PC-3 (cell line): ENCODE results near the gene CDS1. TPM values are rescaled to one million over a fixed set of nuclear protein-coding genes. Genes with fewer than 3 reads are reported as not detected.
"Not testable (repeated sequence)": the region's sequence is repeated elsewhere in the genome, so short reads cannot be mapped to it uniquely, and the experiment has no call there.

Experiments
- ATAC-seq: fragments of 200-7000 bp; cut with Tn5 transposase; 2 replicates; pipeline ENCODE4 v1.9.1; 2020; ENCODE audit warnings: mild to moderate bottlenecking, moderate library complexity
- BruUV-seq: library from RNA; stranded (reverse); fragments of 400-500 nt; replicated peaks from 2 replicates; lab custom pipeline; 2021; lab: Mats Ljungman, UMichigan
- CTCF ChIA-PET: fragments of 300-600 bp; sonication (Branson Sonifier 250); formaldehyde crosslinking; loops from one replicate; lab custom pipeline; 2022; ENCODE audit warnings: antibody characterized with exemption; lab: Charles Lee
- POLR2A ChIA-PET: fragments of 300-600 bp; sonication (Branson Sonifier 250); formaldehyde crosslinking; loops from one replicate; lab custom pipeline; 2022; ENCODE audit warnings: antibody characterized with exemption; ENCODE audit not compliant: unreplicated experiment; lab: Charles Lee
- DNase-seq: peaks from one replicate; pipeline ENCODE4 v3.0.0-alpha.2; 2015
- H2AFZ ChIP-seq: fragments of 300-600 bp; sonication (generic); 2 replicates; pipeline ENCODE4 v1.6.0; 2016; ENCODE audit warnings: antibody characterized with exemption, low read length
- H3F3A ChIP-seq: fragments of 300-600 bp; sonication (generic); one replicate; pipeline ENCODE4 v1.6.0; 2017; ENCODE audit warnings: antibody characterized with exemption, low read length, control low read depth, mild to moderate bottlenecking; ENCODE audit not compliant: unreplicated experiment
- H3K27ac ChIP-seq: fragments of 300-600 bp; sonication (generic); 2 replicates; pipeline ENCODE4 v1.5.1; 2016; ENCODE audit warnings: mild to moderate bottlenecking, low read length
- H3K27me3 ChIP-seq: fragments of 300-600 bp; sonication (generic); 2 replicates; pipeline ENCODE4 v1.6.1; 2016; ENCODE audit warnings: low read length, mixed read lengths
- H3K36me3 ChIP-seq: fragments of 300-600 bp; sonication (generic); 2 replicates; pipeline ENCODE4 v1.6.1; 2016; ENCODE audit warnings: low read depth, mixed run types, low read length, mixed read lengths
- H3K4me1 ChIP-seq: fragments of 300-600 bp; sonication (generic); 2 replicates; pipeline ENCODE4 v1.5.1; 2016; ENCODE audit warnings: low read length; ENCODE audit not compliant: insufficient read depth
- H3K4me2 ChIP-seq: fragments of 300-600 bp; sonication (generic); 2 replicates; pipeline ENCODE4 v1.6.0; 2016; ENCODE audit warnings: low read length
- H3K4me3 ChIP-seq: fragments of 300-600 bp; sonication (generic); 2 replicates; pipeline ENCODE4 v1.5.1; 2016; ENCODE audit warnings: mild to moderate bottlenecking, low read length, mixed read lengths
- H3K79me2 ChIP-seq: fragments of 300-600 bp; sonication (generic); 2 replicates; pipeline ENCODE4 v1.6.1; 2017; ENCODE audit warnings: low read length, mixed read lengths
- H3K9ac ChIP-seq: fragments of 300-600 bp; sonication (generic); 2 replicates; pipeline ENCODE4 v1.6.0; 2016; ENCODE audit warnings: mild to moderate bottlenecking, low read length
- H3K9me2 ChIP-seq: fragments of 300-600 bp; sonication (generic); replicated peaks from 2 replicates; pipeline ENCODE4 v1.6.1; 2016; ENCODE audit warnings: mixed run types, low read length, mixed read lengths
- H3K9me3 ChIP-seq: fragments of 300-600 bp; sonication (generic); 2 replicates; pipeline ENCODE4 v1.6.1; 2016; ENCODE audit warnings: low read length, mixed read lengths
- H4K20me1 ChIP-seq: fragments of 300-600 bp; sonication (generic); 2 replicates; pipeline ENCODE4 v1.6.1; 2016; ENCODE audit warnings: low read length, mixed read lengths
- EZH2 ChIP-seq: fragments of 300-600 bp; sonication (generic); IDR thresholded peaks from one replicate; pipeline ENCODE4 v1.6.1; 2017; ENCODE audit warnings: antibody characterized with exemption, mild to moderate bottlenecking, low read length; ENCODE audit not compliant: unreplicated experiment
- EZH2phosphoT487 ChIP-seq: fragments of 300-600 bp; sonication (generic); IDR thresholded peaks from 2 replicates; pipeline ENCODE4 v1.6.1; 2018; ENCODE audit warnings: mild to moderate bottlenecking, antibody characterized with exemption, low read length, borderline replicate concordance
- intact Hi-C: fragments of 100-400 bp; cut with micrococcal nuclease; formaldehyde crosslinking; loops from 2 replicates; pipeline ENCODE4 v1.9.0; 2023
- total RNA-seq: library from RNA; depleted of rRNA; stranded (reverse); fragments of >200 nt; gene quantifications from 2 replicates; pipeline ENCODE4 v1.2.3, GENCODE V29; 2014
- TF ChIP-seq, protein P1 (sequence below): fragments of 300-600 bp; sonication (generic); conservative IDR thresholded peaks from 2 replicates; pipeline ENCODE4 v1.5.1; 2017; ENCODE audit warnings: antibody characterized with exemption, low read depth, mild to moderate bottlenecking, low read length

The CDS1 gene
- total RNA-seq, 1 experiment from 2014 or later: 10.4 TPM

DNA sequence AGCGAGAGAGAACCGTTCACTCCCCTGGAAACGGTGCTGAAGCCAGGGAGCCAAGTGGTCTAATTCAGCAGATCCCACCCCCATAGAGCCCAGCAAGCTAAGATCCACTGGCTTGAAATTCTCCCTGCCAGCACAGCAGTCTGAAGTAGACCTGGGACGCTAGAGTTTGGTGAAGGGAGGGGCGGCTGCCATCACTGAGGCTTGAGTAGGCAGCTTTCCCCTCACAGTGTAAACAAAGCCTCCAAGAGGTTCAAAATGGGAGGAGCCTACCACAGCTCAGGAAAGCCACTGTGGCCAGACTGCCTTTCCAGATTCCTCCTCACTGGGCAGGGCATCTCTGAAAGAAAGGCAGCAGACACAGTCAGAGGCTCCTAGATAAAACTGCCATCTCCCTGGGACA lies 37.8 kb upstream of the CDS1 start:
- Histone ChIP-seq H3K9me3 (no peaks in the 10 kb centered on the region), H3K4me2 (no peak overlapping the region), H3K4me1 (no peaks in the 10 kb centered on the region), H3F3A (no peaks in the 10 kb centered on the region), H3K36me3 (no peaks in the 10 kb centered on the region), H3K79me2 (no peaks in the 10 kb centered on the region), H3K9me2 (no peaks in the 10 kb centered on the region), H4K20me1 (no peaks in the 10 kb centered on the region), H3K4me3 (no peak overlapping the region), H2AFZ (no peak overlapping the region), H3K9ac (no peak overlapping the region), H3K27me3 (no peaks in the 10 kb centered on the region), H3K27ac (no peak overlapping the region)
- ATAC-seq: no peak
- DNase-seq: no peak
- intact Hi-C loops: no loop called here
- POLR2A ChIA-PET: no interaction called here
- no TSS peak for BruUV-seq
- TF ChIP-seq, protein P1, sequence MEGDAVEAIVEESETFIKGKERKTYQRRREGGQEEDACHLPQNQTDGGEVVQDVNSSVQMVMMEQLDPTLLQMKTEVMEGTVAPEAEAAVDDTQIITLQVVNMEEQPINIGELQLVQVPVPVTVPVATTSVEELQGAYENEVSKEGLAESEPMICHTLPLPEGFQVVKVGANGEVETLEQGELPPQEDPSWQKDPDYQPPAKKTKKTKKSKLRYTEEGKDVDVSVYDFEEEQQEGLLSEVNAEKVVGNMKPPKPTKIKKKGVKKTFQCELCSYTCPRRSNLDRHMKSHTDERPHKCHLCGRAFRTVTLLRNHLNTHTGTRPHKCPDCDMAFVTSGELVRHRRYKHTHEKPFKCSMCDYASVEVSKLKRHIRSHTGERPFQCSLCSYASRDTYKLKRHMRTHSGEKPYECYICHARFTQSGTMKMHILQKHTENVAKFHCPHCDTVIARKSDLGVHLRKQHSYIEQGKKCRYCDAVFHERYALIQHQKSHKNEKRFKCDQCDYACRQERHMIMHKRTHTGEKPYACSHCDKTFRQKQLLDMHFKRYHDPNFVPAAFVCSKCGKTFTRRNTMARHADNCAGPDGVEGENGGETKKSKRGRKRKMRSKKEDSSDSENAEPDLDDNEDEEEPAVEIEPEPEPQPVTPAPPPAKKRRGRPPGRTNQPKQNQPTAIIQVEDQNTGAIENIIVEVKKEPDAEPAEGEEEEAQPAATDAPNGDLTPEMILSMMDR: no peak
- TF ChIP-seq EZH2 (no peak), EZH2phosphoT487 (no peak)
- CTCF ChIA-PET: no interaction called here

DNA sequence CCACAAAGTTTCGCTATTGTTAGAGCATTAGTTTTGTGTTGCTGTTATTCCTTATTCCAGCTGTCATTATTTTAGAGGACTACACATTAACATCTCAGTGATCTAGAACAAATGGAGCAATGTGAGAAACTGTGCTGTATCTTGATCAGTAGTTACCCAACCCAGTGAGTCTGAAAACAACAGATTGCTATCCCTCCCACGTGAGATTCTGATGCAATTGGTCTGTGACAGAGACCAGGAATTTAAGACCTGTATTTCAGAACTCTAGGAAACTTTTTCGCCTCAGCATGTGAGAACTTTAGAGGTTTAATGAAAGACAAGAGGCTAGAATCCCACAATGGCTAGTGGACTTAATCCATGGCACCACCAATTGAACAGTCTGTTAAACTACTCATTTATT lies 35.7 kb upstream of the CDS1 start:
- H3K9me3 ChIP-seq: no peaks in the 10 kb centered on the region
- DNase-seq: no peak
- H4K20me1 ChIP-seq: no peaks in the 10 kb centered on the region
- ChIA-PET POLR2A (no interaction called here), CTCF (no interaction called here)
- no peak overlapping the region for H3K4me3 ChIP-seq
- no peak for ATAC-seq
- H3K27me3 ChIP-seq: no peaks in the 10 kb centered on the region
- BruUV-seq: no TSS peak
- TF ChIP-seq EZH2 (no peak), EZH2phosphoT487 (no peak)
- TF ChIP-seq, protein P1: no peak
- no peak overlapping the region for H3K9ac ChIP-seq
- H3K4me1 ChIP-seq: no peaks in the 10 kb centered on the region
- H3K4me2 ChIP-seq: no peak overlapping the region
- no peaks in the 10 kb centered on the region for H3F3A ChIP-seq
- intact Hi-C loops: no loop called here
- no peak overlapping the region for H3K27ac ChIP-seq
- no peaks in the 10 kb centered on the region for H3K79me2 ChIP-seq
- H3K36me3 ChIP-seq: no peaks in the 10 kb centered on the region
- no peaks in the 10 kb centered on the region for H3K9me2 ChIP-seq
- H2AFZ ChIP-seq: no peak overlapping the region

DNA sequence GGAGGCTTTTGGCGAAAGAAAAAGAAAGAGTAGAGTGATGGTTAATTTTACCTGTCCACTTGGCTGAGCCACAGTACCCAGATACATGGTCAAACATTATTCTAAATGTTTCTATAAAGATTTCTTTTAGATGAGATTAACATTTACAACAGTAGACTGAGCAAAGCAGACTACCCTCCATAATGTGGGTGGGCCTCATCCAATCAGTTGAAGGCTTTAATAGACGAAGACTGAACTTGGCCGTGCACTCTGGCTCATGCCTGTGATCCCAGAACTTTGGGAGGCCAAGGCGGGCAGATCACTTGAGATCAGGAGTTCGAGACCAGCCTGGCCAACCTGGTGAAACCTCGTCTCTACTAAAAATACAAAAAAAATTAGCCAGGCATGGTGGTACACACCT lies 33.7 kb upstream of the CDS1 start:
- H2AFZ ChIP-seq, H3K9me3 ChIP-seq, H3K9ac ChIP-seq, POLR2A ChIA-PET, H3F3A ChIP-seq, H3K4me1 ChIP-seq, H3K27me3 ChIP-seq, H3K4me3 ChIP-seq, H3K4me2 ChIP-seq, H3K27ac ChIP-seq, intact Hi-C loops, H3K36me3 ChIP-seq, H3K9me2 ChIP-seq, BruUV-seq, H4K20me1 ChIP-seq, H3K79me2 ChIP-seq, CTCF ChIA-PET, ATAC-seq, DNase-seq: not testable (repeated sequence)
